IMR-90 (cell line): ENCODE data around the gene ARHGAP45. TPM values are rescaled to one million over a fixed set of nuclear protein-coding genes. Genes with fewer than 3 reads are reported as not detected.

Experiments
- ATAC-seq: fragments of 200-7000 bp; cut with Tn5 transposase; 2 replicates; pipeline ENCODE4 v1.9.1; 2020; ENCODE audit warnings: low read depth, mild to moderate bottlenecking, moderate library complexity
- BruUV-seq: library from RNA; stranded (reverse); fragments of 400-500 nt; replicated peaks from 2 replicates; lab custom pipeline; 2021; lab: Mats Ljungman, UMichigan
- CTCF ChIA-PET: fragments of 300-600 bp; formaldehyde crosslinking; extraction: SDS; loops from one replicate; lab custom pipeline; 2021; ENCODE audit warnings: antibody characterized with exemption; lab: Yijun Ruan, JAX
- POLR2A ChIA-PET: fragments of 300-600 bp; sonication (Branson Sonifier 250); formaldehyde crosslinking; loops from one replicate; lab custom pipeline; 2022; ENCODE audit warnings: antibody characterized with exemption; ENCODE audit not compliant: unreplicated experiment; lab: Charles Lee
- DNase-seq: peaks from one replicate; pipeline ENCODE4 v3.0.0; 2013
- H2AFZ ChIP-seq: replicated peaks from 2 replicates; pipeline ENCODE3; 2013; ENCODE audit warnings: low read length, mild to moderate bottlenecking; ENCODE audit not compliant: poor library complexity
- H2AK5ac ChIP-seq: 2 replicates; pipeline ENCODE4 v1.6.1; 2013; ENCODE audit warnings: low read depth, low read length, inconsistent platforms
- H2AK9ac ChIP-seq: replicated peaks from 2 replicates; pipeline ENCODE3; 2013; ENCODE audit warnings: mild to moderate bottlenecking, low read depth, low read length, moderate library complexity; ENCODE audit not compliant: poor library complexity
- H2BK120ac ChIP-seq: 2 replicates; pipeline ENCODE4 v1.6.1; 2013; ENCODE audit warnings: low read depth, low read length, inconsistent platforms
- H2BK15ac ChIP-seq: 3 replicates; pipeline ENCODE4 v1.6.1; 2013; ENCODE audit warnings: low read depth, low read length, inconsistent platforms
- H2BK20ac ChIP-seq: 2 replicates; pipeline ENCODE4 v1.6.1; 2013; ENCODE audit warnings: low read depth, mild to moderate bottlenecking, inconsistent platforms, low read length, moderate library complexity
- H2BK5ac ChIP-seq: 2 replicates; pipeline ENCODE4 v1.6.1; 2013; ENCODE audit warnings: mild to moderate bottlenecking, low read depth, low read length, inconsistent platforms; ENCODE audit not compliant: poor library complexity, severe bottlenecking
- H3K14ac ChIP-seq: replicated peaks from 2 replicates; pipeline ENCODE4 v1.6.1; 2013; ENCODE audit warnings: low read depth, low read length, inconsistent platforms
- H3K18ac ChIP-seq: 2 replicates; pipeline ENCODE4 v1.6.1; 2013; ENCODE audit warnings: low read depth, low read length, control low read depth
- H3K23ac ChIP-seq: 2 replicates; pipeline ENCODE4 v1.6.1; 2013; ENCODE audit warnings: low read depth, low read length, inconsistent platforms
- H3K27ac ChIP-seq: 2 replicates; pipeline ENCODE4 v1.5.1; 2013; ENCODE audit warnings: mild to moderate bottlenecking, control low read depth, low read length; ENCODE audit not compliant: insufficient read depth
- H3K27me3 ChIP-seq: 2 replicates; pipeline ENCODE4 v1.6.1; 2013; ENCODE audit warnings: low read length; ENCODE audit not compliant: control insufficient read depth, insufficient read depth
- H3K36me3 ChIP-seq: 2 replicates; pipeline ENCODE4 v1.6.1; 2013; ENCODE audit warnings: low read length, mixed read lengths; ENCODE audit not compliant: control insufficient read depth, insufficient read depth
- H3K4ac ChIP-seq: 2 replicates; pipeline ENCODE4 v1.6.1; 2013; ENCODE audit warnings: low read depth, low read length, inconsistent platforms
- H3K4me1 ChIP-seq: 2 replicates; pipeline ENCODE4 v1.6.1; 2013; ENCODE audit warnings: low read length, mixed read lengths; ENCODE audit not compliant: control insufficient read depth, insufficient read depth
- H3K4me2 ChIP-seq: 2 replicates; pipeline ENCODE4 v1.6.1; 2013; ENCODE audit warnings: low read depth, mild to moderate bottlenecking, control low read depth, low read length, moderate library complexity
- H3K4me3 ChIP-seq: 2 replicates; pipeline ENCODE4 v1.5.1; 2013; ENCODE audit warnings: low read depth, mild to moderate bottlenecking, control low read depth, low read length, moderate library complexity; ENCODE audit not compliant: insufficient read depth
- H3K56ac ChIP-seq: 2 replicates; pipeline ENCODE4 v1.6.1; 2013; ENCODE audit warnings: low read length, inconsistent platforms; ENCODE audit not compliant: insufficient read depth; ENCODE audit errors: extremely low read depth
- H3K79me1 ChIP-seq, 2 experiments: 2 replicates each; pipeline ENCODE4 v1.6.1; 2013; ENCODE audit warnings: low read length in 2 of 2, inconsistent platforms in 1 of 2, low read depth in 1 of 2
- H3K9ac ChIP-seq: 2 replicates; pipeline ENCODE4 v1.6.1; 2013; ENCODE audit warnings: low read depth, low read length, control low read depth
- H3K9me1 ChIP-seq: 2 replicates; pipeline ENCODE4 v1.6.1; 2013; ENCODE audit warnings: low read length, inconsistent platforms; ENCODE audit not compliant: insufficient read depth
- H3K9me3 ChIP-seq: 2 replicates; pipeline ENCODE4 v1.6.1; 2013; ENCODE audit warnings: low read length; ENCODE audit not compliant: control insufficient read depth, insufficient read depth
- H4K20me1 ChIP-seq: 2 replicates; pipeline ENCODE4 v1.6.1; 2013; ENCODE audit warnings: low read length, inconsistent platforms; ENCODE audit not compliant: insufficient read depth
- H4K5ac ChIP-seq: 2 replicates; pipeline ENCODE4 v1.6.1; 2013; ENCODE audit warnings: mild to moderate bottlenecking, low read depth, low read length, control low read depth
- H4K8ac ChIP-seq, 2 experiments: 2 replicates each; pipeline ENCODE4 v1.6.1; 2013; ENCODE audit warnings: low read depth in 2 of 2, low read length in 2 of 2, control low read depth in 1 of 2, inconsistent platforms in 1 of 2
- H4K91ac ChIP-seq: 2 replicates; pipeline ENCODE4 v1.6.1; 2013; ENCODE audit warnings: low read depth, low read length, inconsistent platforms; ENCODE audit not compliant: insufficient read depth
- CHD1 ChIP-seq: IDR thresholded peaks from 2 replicates; pipeline ENCODE4 v1.6.1; 2012; ENCODE audit warnings: low read depth, low read length, improper control_type of control experiment
- MAFK ChIP-seq: IDR thresholded peaks from 2 replicates; pipeline ENCODE4 v1.6.1; 2012; ENCODE audit warnings: low read depth, low read length, improper control_type of control experiment
- MAZ ChIP-seq: IDR thresholded peaks from 2 replicates; pipeline ENCODE4 v1.6.1; 2012; ENCODE audit warnings: low read depth, mild to moderate bottlenecking, low read length, improper control_type of control experiment, moderate library complexity, borderline replicate concordance
- POLR2A ChIP-seq: IDR thresholded peaks from 2 replicates; pipeline ENCODE4 v1.6.1; 2012; ENCODE audit warnings: mild to moderate bottlenecking, low read depth, low read length
- SMC3 ChIP-seq: fragments of 150-350 bp; IDR thresholded peaks from 2 replicates; pipeline ENCODE4 v1.6.1; 2016; ENCODE audit warnings: low read depth, mild to moderate bottlenecking, antibody characterized with exemption, low read length, moderate library complexity
- USF2 ChIP-seq: fragments of 150-350 bp; IDR thresholded peaks from 2 replicates; pipeline ENCODE4 v1.6.1; 2017; ENCODE audit warnings: mild to moderate bottlenecking, antibody characterized with exemption, low read length, low read depth
- WGBS, 2 experiments: methylation state at CpG; one replicate each; pipeline versions ENCODE4 v1.1.5 to v1.1.7; 2013; ENCODE audit warnings: missing lambda C conversion rate in 2 of 2; ENCODE audit not compliant: insufficient read length in 1 of 2; ENCODE audit errors: extremely low coverage in 2 of 2; 5-methylcytosine and 5-hydroxymethylcytosine counted together
- dilution Hi-C: fragments of 300-500 bp; cut with HindIII; formaldehyde crosslinking; loops from one replicate; pipeline ENCODE4 v1.14.3; 2018; ENCODE audit warnings: low sequenced_read_pairs; ENCODE audit not compliant: unreplicated experiment
- in situ Hi-C: fragments of 300-500 bp; cut with MboI; formaldehyde crosslinking; loops from 3 replicates; pipeline ENCODE4 v1.14.3; 2019; ENCODE audit warnings: low sequenced_read_pairs, inconsistent platforms, mixed read lengths
- intact Hi-C: fragments of 100-400 bp; cut with micrococcal nuclease; formaldehyde crosslinking; loops from 2 replicates; pipeline ENCODE4 v1.10.0; 2022
- polyA plus RNA-seq, 3 experiments: library from polyadenylated mRNA; depleted of rRNA; stranded (reverse); fragments of >200 nt; gene quantifications; 2 replicates each; pipeline ENCODE4 v1.2.3, GENCODE V29; 2012; ENCODE audit warnings: low replicate concordance in 1 of 3
- total RNA-seq: library from RNA; depleted of rRNA; stranded (reverse); fragments of >200 nt; gene quantifications from 2 replicates; pipeline ENCODE4 v1.2.3, GENCODE V29; 2012
- TF ChIP-seq, protein P1 (sequence below): fragments of 150-350 bp; IDR thresholded peaks from 2 replicates; pipeline ENCODE4 v1.6.1; 2016; ENCODE audit warnings: low read depth, mild to moderate bottlenecking, low read length, moderate library complexity, borderline replicate concordance

ARHGAP45 gene
- total and polyA plus RNA-seq, 2 of the 4 experiments (the other 2 are of a cell fraction) = 1.3 to 1.7 TPM

GRCh38 chr19:1082165-1082927 lies 15.4 kb downstream of the ARHGAP45 start:
- Histone ChIP-seq H2AK5ac (no peak overlapping the region), H3K9me1 (no peaks in the 10 kb centered on the region), H3K27ac (no peak overlapping the region), H3K9ac (no peak overlapping the region), H3K14ac (no peak overlapping the region), H3K36me3 (peaks cover 4% of the 10 kb centered on the region; the same call in 1 of the 2 replicates), H4K5ac (no peak overlapping the region), H3K4me1 (no peaks in the 10 kb centered on the region), H3K56ac (no peak overlapping the region), H2BK5ac (no peak overlapping the region), H4K20me1 (peaks cover 10% of the 10 kb centered on the region; the same call in 1 of the 2 replicates), H3K4me2 (peak overlapping the region; percentile 80), H2AFZ (peak overlapping the region; percentile 87), H3K79me1 (no peaks in the 10 kb centered on the region; a peak in 1 of 4 replicates), H3K18ac (no peak overlapping the region), H3K23ac (no peak overlapping the region), H3K4ac (no peak overlapping the region), H3K4me3 (peak overlapping the region; percentile 15; the same call in 1 of the 2 replicates), H2BK120ac (no peak overlapping the region), H2AK9ac (no peak overlapping the region), H4K8ac (no peak overlapping the region), H3K27me3 (no peaks in the 10 kb centered on the region), H4K91ac (no peak overlapping the region), H3K9me3 (no peaks in the 10 kb centered on the region), H2BK20ac (no peak overlapping the region), H2BK15ac (no peak overlapping the region; the same call in 2 of the 3 replicates)
- DNase-seq = no peak
- no peak for TF ChIP-seq SMC3
- no peak for TF ChIP-seq MAZ
- TF ChIP-seq, protein P1, sequence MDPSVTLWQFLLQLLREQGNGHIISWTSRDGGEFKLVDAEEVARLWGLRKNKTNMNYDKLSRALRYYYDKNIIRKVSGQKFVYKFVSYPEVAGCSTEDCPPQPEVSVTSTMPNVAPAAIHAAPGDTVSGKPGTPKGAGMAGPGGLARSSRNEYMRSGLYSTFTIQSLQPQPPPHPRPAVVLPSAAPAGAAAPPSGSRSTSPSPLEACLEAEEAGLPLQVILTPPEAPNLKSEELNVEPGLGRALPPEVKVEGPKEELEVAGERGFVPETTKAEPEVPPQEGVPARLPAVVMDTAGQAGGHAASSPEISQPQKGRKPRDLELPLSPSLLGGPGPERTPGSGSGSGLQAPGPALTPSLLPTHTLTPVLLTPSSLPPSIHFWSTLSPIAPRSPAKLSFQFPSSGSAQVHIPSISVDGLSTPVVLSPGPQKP = no peak
- no peak for TF ChIP-seq USF2
- TF ChIP-seq CHD1 = no peak
- no peak for TF ChIP-seq POLR2A
- no peak for TF ChIP-seq MAFK
- WGBS, 2 experiments = 28% methylated on average over 24 of the region's 51 CpGs; no CpG with 5 or more reads in 1 of the 2 experiments
- intact Hi-C loops = no loop called here
- in situ Hi-C loops = no loop called here
- ATAC-seq = peak; percentile 71
- BruUV-seq = no TSS peak
- dilution Hi-C loops = no loop called here
- POLR2A ChIA-PET = interaction anchor here (0.6 kb wide), 1 partner anchor 78 kb away, joined by 7 read pairs; no protein-coding TSS in a partner anchor
- CTCF ChIA-PET = no interaction called here
